ENCODE measurements around the gene CDHR2.

DNA sequence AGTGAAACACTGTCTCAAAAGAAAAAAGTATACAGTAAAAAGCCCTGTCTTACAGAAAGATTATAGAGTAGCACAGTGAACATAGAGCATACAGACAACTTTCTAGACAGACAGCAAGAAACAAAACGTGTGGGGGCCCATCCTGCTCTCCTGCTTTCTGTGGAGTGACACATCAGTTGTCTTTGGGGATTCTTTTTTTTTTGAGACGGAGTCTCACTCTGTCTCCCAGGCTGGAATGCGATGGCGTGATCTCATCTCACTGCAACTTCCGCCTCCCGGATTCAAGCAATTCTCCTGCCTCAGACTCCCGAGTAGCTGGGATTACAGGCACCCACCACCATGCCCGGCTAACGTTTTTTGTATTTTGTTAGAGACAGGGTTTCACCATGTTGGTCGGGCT, 14.9 kb downstream of the CDHR2 start:
- TF ChIP-seq CTCF (IDR thresholded peaks at IDR 0.05) (no peak), POLR2A (IDR thresholded peaks at IDR 0.05) (no peak)

Data from stomach (tissue), 4 donors.